ENCODE data around the gene A2ML1. TPM values are rescaled to one million over a fixed set of nuclear protein-coding genes. Genes with fewer than 3 reads are reported as not detected.

Gene A2ML1
- total and polyA plus RNA-seq, 2 experiments from 2014 or later = not detected

GRCh38 chr12:8827551-8828256, 5.3 kb downstream of the A2ML1 start:
- DNase-seq = no peak
- Histone ChIP-seq H4K20me1 (ENCODE audit: insufficient read depth) (no peaks in the 10 kb centered on the region), H3K36me3 (ENCODE audit: low read depth) (no peaks in the 10 kb centered on the region), H3F3A (ENCODE audit: insufficient read depth) (no peaks in the 10 kb centered on the region), H3K27ac (no peak overlapping the region), H3K9me2 (ENCODE audit: insufficient read depth) (no peaks in the 10 kb centered on the region), H2AFZ (no peak overlapping the region), H3K9me3 (ENCODE audit: low read depth) (peaks cover 5% of the 10 kb centered on the region), H3K4me2 (ENCODE audit: unreplicated experiment) (no peak overlapping the region), H3K79me2 (ENCODE audit: insufficient read depth) (no peaks in the 10 kb centered on the region), H3K9ac (no peak overlapping the region), H3K4me1 (ENCODE audit: insufficient read depth) (no peaks in the 10 kb centered on the region), H3K4me3 (no peak overlapping the region), H3K27me3 (replicated peaks; ENCODE audit: insufficient read depth) (no peaks in the 10 kb centered on the region)
- in situ Hi-C loops (cut with MboI) = no loop called here
- no peak for TF ChIP-seq EZH2 (IDR thresholded peaks at IDR 0.05; ENCODE audit: insufficient read depth, poor library complexity, severe bottlenecking)
- TF ChIP-seq EZH2phosphoT487 (IDR thresholded peaks at IDR 0.05; ENCODE audit: insufficient read depth, low read depth) = no peak
- 44 to 55% methylated on average over 4 of the region's 4 CpGs for WGBS, 2 experiments (ENCODE audit: low coverage in 1 of 2, low lambda C conversion rate in 2 of 2, missing lambda C conversion rate in 2 of 2)

- H3K9ac ChIP-seq = no peak overlapping the region
- TF ChIP-seq EZH2 (IDR thresholded peaks at IDR 0.05; ENCODE audit: insufficient read depth, poor library complexity, severe bottlenecking) = no peak
- TF ChIP-seq EZH2phosphoT487 (IDR thresholded peaks at IDR 0.05; ENCODE audit: insufficient read depth, low read depth) = no peak
- H2AFZ ChIP-seq = no peak overlapping the region
- no peaks in the 10 kb centered on the region for H3K27me3 ChIP-seq (replicated peaks; ENCODE audit: insufficient read depth)
- WGBS, 2 experiments (ENCODE audit: low coverage in 1 of 2, low lambda C conversion rate in 2 of 2, missing lambda C conversion rate in 2 of 2) = 38 to 46% methylated on average over 9 of the region's 9 CpGs
- H3K4me3 ChIP-seq = no peak overlapping the region
- no peaks in the 10 kb centered on the region for H3K4me1 ChIP-seq (ENCODE audit: insufficient read depth)
- no peak overlapping the region for H3K27ac ChIP-seq
- no peaks in the 10 kb centered on the region for H3K79me2 ChIP-seq (ENCODE audit: insufficient read depth)
- no peaks in the 10 kb centered on the region for H4K20me1 ChIP-seq (ENCODE audit: insufficient read depth)
- peak; percentile 15 for DNase-seq
- in situ Hi-C loops (cut with MboI) = no loop called here
- H3F3A ChIP-seq (ENCODE audit: insufficient read depth) = no peaks in the 10 kb centered on the region
- H3K36me3 ChIP-seq (ENCODE audit: low read depth) = no peaks in the 10 kb centered on the region
- H3K4me2 ChIP-seq (ENCODE audit: unreplicated experiment) = no peak overlapping the region
- peaks cover 5% of the 10 kb centered on the region for H3K9me3 ChIP-seq (ENCODE audit: low read depth)
- no peaks in the 10 kb centered on the region for H3K9me2 ChIP-seq (ENCODE audit: insufficient read depth)
These were observed 6.1 kb downstream of the A2ML1 start for GRCh38 chr12:8828257-8829124.

- no peak overlapping the region for H2AFZ ChIP-seq
- no peaks in the 10 kb centered on the region for H3K36me3 ChIP-seq (ENCODE audit: low read depth)
- H3K4me2 ChIP-seq (ENCODE audit: unreplicated experiment) = no peak overlapping the region
- no peaks in the 10 kb centered on the region for H3K4me1 ChIP-seq (ENCODE audit: insufficient read depth)
- no peaks in the 10 kb centered on the region for H3K27me3 ChIP-seq (replicated peaks; ENCODE audit: insufficient read depth)
- no peak overlapping the region for H3K27ac ChIP-seq
- peaks cover 5% of the 10 kb centered on the region for H3K9me3 ChIP-seq (ENCODE audit: low read depth)
- no peaks in the 10 kb centered on the region for H3K9me2 ChIP-seq (ENCODE audit: insufficient read depth)
- no peak overlapping the region for H3K4me3 ChIP-seq
- no peaks in the 10 kb centered on the region for H3K79me2 ChIP-seq (ENCODE audit: insufficient read depth)
- in situ Hi-C loops (cut with MboI) = no loop called here
- no peaks in the 10 kb centered on the region for H3F3A ChIP-seq (ENCODE audit: insufficient read depth)
- TF ChIP-seq EZH2 (IDR thresholded peaks at IDR 0.05; ENCODE audit: insufficient read depth, poor library complexity, severe bottlenecking) = no peak
- no peak for TF ChIP-seq EZH2phosphoT487 (IDR thresholded peaks at IDR 0.05; ENCODE audit: insufficient read depth, low read depth)
- H4K20me1 ChIP-seq (ENCODE audit: insufficient read depth) = no peaks in the 10 kb centered on the region
- no peak overlapping the region for H3K9ac ChIP-seq
- WGBS, 2 experiments (ENCODE audit: low coverage in 1 of 2, low lambda C conversion rate in 2 of 2, missing lambda C conversion rate in 2 of 2) = 73 to 80% methylated on average over 5 of the region's 5 CpGs
- no peak for DNase-seq
These were observed 6.7 kb downstream of the A2ML1 start for GRCh38 chr12:8829125-8829518.

- H2AFZ ChIP-seq = no peak overlapping the region
- no peaks in the 10 kb centered on the region for H3K4me1 ChIP-seq (ENCODE audit: insufficient read depth)
- H3K9ac ChIP-seq = no peak overlapping the region
- no peaks in the 10 kb centered on the region for H3F3A ChIP-seq (ENCODE audit: insufficient read depth)
- H3K27ac ChIP-seq = no peak overlapping the region
- no peak overlapping the region for H3K4me2 ChIP-seq (ENCODE audit: unreplicated experiment)
- peaks cover 5% of the 10 kb centered on the region for H3K9me3 ChIP-seq (ENCODE audit: low read depth)
- WGBS, 2 experiments (ENCODE audit: low coverage in 1 of 2, low lambda C conversion rate in 2 of 2, missing lambda C conversion rate in 2 of 2) = 58 to 60% methylated on average over 7 of the region's 7 CpGs
- TF ChIP-seq EZH2phosphoT487 (IDR thresholded peaks at IDR 0.05; ENCODE audit: insufficient read depth, low read depth) (no peak), EZH2 (IDR thresholded peaks at IDR 0.05; ENCODE audit: insufficient read depth, poor library complexity, severe bottlenecking) (no peak)
- no peak for DNase-seq
- no peaks in the 10 kb centered on the region for H3K27me3 ChIP-seq (replicated peaks; ENCODE audit: insufficient read depth)
- no peaks in the 10 kb centered on the region for H3K79me2 ChIP-seq (ENCODE audit: insufficient read depth)
- H3K4me3 ChIP-seq = no peak overlapping the region
- no peaks in the 10 kb centered on the region for H3K9me2 ChIP-seq (ENCODE audit: insufficient read depth)
- in situ Hi-C loops (cut with MboI) = no loop called here
- H3K36me3 ChIP-seq (ENCODE audit: low read depth) = no peaks in the 10 kb centered on the region
- no peaks in the 10 kb centered on the region for H4K20me1 ChIP-seq (ENCODE audit: insufficient read depth)
These were observed 7.2 kb downstream of the A2ML1 start for GRCh38 chr12:8829621-8830020.

All from GM23248 (cell line).